Thyroid gland (tissue), 4 donors: ENCODE measurements around the gene ZBTB7C.

Experiments
- POLR2A ChIP-seq, 2 donors: fragments of 450-650 bp; IDR thresholded peaks; one replicate each; pipeline ENCODE4 v1.6.1; 2017; ENCODE audit warnings: antibody characterized with exemption in 2 of 2, mild to moderate bottlenecking in 2 of 2, moderate library complexity in 1 of 2
- TF ChIP-seq, protein P1 (sequence below), 6 experiments: fragments of 200-600 bp in 3 of 6; fragments of 450-650 bp in 3 of 6; sonication (generic) in 3 of 6; IDR thresholded peaks; one replicate each; pipeline ENCODE4 v1.5.1; 2016 to 2019; ENCODE audit warnings: antibody characterized with exemption in 6 of 6, mild to moderate bottlenecking in 2 of 6, inconsistent platforms in 1 of 6, moderate library complexity in 1 of 6

DNA sequence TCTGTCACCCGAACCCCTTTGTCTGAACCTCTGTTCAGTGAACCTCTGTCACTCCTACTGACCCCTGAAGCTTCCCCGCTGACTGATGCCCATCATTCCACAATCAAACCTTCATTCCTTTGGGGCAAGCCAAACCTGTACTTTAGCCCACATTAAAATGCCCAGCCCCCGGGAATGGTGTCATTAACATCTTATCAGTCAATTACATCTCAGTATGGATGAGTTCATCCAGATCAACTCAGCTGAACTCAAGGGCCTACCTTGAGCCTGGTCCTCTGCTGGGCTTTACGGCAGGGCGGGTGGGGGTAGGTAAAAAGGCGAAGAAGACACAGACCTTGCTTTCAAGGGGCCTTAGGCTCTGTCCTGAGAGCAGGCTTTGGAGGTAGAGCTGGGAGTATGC lies 324.3 kb downstream of the ZBTB7C start:
- TF ChIP-seq, protein P1, sequence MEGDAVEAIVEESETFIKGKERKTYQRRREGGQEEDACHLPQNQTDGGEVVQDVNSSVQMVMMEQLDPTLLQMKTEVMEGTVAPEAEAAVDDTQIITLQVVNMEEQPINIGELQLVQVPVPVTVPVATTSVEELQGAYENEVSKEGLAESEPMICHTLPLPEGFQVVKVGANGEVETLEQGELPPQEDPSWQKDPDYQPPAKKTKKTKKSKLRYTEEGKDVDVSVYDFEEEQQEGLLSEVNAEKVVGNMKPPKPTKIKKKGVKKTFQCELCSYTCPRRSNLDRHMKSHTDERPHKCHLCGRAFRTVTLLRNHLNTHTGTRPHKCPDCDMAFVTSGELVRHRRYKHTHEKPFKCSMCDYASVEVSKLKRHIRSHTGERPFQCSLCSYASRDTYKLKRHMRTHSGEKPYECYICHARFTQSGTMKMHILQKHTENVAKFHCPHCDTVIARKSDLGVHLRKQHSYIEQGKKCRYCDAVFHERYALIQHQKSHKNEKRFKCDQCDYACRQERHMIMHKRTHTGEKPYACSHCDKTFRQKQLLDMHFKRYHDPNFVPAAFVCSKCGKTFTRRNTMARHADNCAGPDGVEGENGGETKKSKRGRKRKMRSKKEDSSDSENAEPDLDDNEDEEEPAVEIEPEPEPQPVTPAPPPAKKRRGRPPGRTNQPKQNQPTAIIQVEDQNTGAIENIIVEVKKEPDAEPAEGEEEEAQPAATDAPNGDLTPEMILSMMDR (IDR thresholded peaks at IDR 0.05): no peak
- TF ChIP-seq POLR2A (IDR thresholded peaks at IDR 0.05): no peak
